HG02623 (cell line): Measurements from ENCODE around the gene CYB5D1.
"Not testable (repeated sequence)": the region's sequence is repeated elsewhere in the genome, so short reads cannot be mapped to it uniquely, and the experiment has no call there.

Experiments
- ATAC-seq: cut with Tn5 transposase; IDR thresholded peaks from one replicate; pipeline ENCODE4 v1.9.1; 2021; ENCODE audit warnings: moderate library complexity; ENCODE audit not compliant: unreplicated experiment

The CYB5D1 gene

GRCh38 chr17:7857713-7858521, at the start of gene CYB5D1:
Gene CYB5D1 (plus strand): TSS chr17:7858003. CDS start chr17:7858135, 132 bp downstream.
- ATAC-seq = peak; percentile 30

GRCh38 chr17:7809086-7809790, 48.6 kb upstream of the CYB5D1 start:
- ATAC-seq = no peak

- not testable (repeated sequence) for ATAC-seq
Observed at GRCh38 chr17:7809791-7810343, 47.9 kb upstream of the CYB5D1 start.

GRCh38 chr17:7811251-7811650, 46.6 kb upstream of the CYB5D1 start:
- ATAC-seq = no peak

- ATAC-seq = no peak
Observed at GRCh38 chr17:7814969-7815368, 42.8 kb upstream of the CYB5D1 start.

GRCh38 chr17:7816926-7817642, 40.7 kb upstream of the CYB5D1 start:
- no peak for ATAC-seq

GRCh38 chr17:7817643-7817964, 40.2 kb upstream of the CYB5D1 start:
- ATAC-seq = no peak

- ATAC-seq = no peak
Observed at GRCh38 chr17:7818026-7818425, 39.8 kb upstream of the CYB5D1 start.

- ATAC-seq = no peak
Observed at GRCh38 chr17:7818746-7819645, 38.8 kb upstream of the CYB5D1 start.

- no peak for ATAC-seq
Observed at GRCh38 chr17:7820231-7820630, 37.6 kb upstream of the CYB5D1 start.

- ATAC-seq = no peak
Observed at GRCh38 chr17:7822126-7822525, 35.7 kb upstream of the CYB5D1 start.

- ATAC-seq = no peak
Observed at GRCh38 chr17:7823581-7824001, 34.2 kb upstream of the CYB5D1 start.

GRCh38 chr17:7824021-7824924, 33.5 kb upstream of the CYB5D1 start:
- no peak for ATAC-seq

- no peak for ATAC-seq
Observed at GRCh38 chr17:7825206-7825990, 32.4 kb upstream of the CYB5D1 start.

- ATAC-seq = no peak
Observed at GRCh38 chr17:7830616-7831015, 27.2 kb upstream of the CYB5D1 start.

GRCh38 chr17:7831233-7831632, 26.6 kb upstream of the CYB5D1 start:
- ATAC-seq = no peak

GRCh38 chr17:7832431-7832830, 25.4 kb upstream of the CYB5D1 start:
- no peak for ATAC-seq

- no peak for ATAC-seq
Observed at GRCh38 chr17:7833011-7833794, 24.6 kb upstream of the CYB5D1 start.
